Stomach (tissue), 9 donors: ENCODE measurements around the gene PYGO2. TPM values are rescaled to one million over a fixed set of nuclear protein-coding genes. Genes with fewer than 3 reads are reported as not detected.

Source experiments
- DNase-seq, 2 donors: peaks; one replicate each; pipeline versions ENCODE4 v3.0.0 to v3.0.0-alpha.2; 2013 to 2019
- H3K27ac ChIP-seq, 5 donors: fragments of 200-600 bp in 4 of 5; sonication (generic) in 4 of 5; one replicate each; pipeline ENCODE4 v1.5.1; 2013 to 2019; ENCODE audit warnings: mild to moderate bottlenecking in 1 of 5, moderate library complexity in 1 of 5
- H3K27me3 ChIP-seq, 3 donors: fragments of 200-600 bp; sonication (generic); one replicate each; pipeline ENCODE4 v1.5.1; 2017 to 2019; ENCODE audit warnings: mixed run types in 1 of 3
- H3K36me3 ChIP-seq, 4 donors: fragments of 200-600 bp; sonication (generic); 1 replicate in 3 of 4; 2 replicates in 1 of 4; pipeline ENCODE4 v1.5.1; 2016 to 2019
- H3K4me1 ChIP-seq, 4 donors: fragments of 200-600 bp; sonication (generic); one replicate each; pipeline ENCODE4 v1.5.1; 2016 to 2019
- H3K4me3 ChIP-seq, 4 donors: fragments of 200-600 bp; sonication (generic) in 3 of 4; one replicate each; pipeline ENCODE4 v1.5.1; 2016 to 2019; ENCODE audit warnings: mild to moderate bottlenecking in 1 of 4
- H3K9me3 ChIP-seq, 4 donors: fragments of 200-600 bp; sonication (generic); one replicate each; pipeline ENCODE4 v1.5.1; 2016 to 2019
- EP300 ChIP-seq: sonication (generic); formaldehyde crosslinking; IDR thresholded peaks from one replicate; pipeline ENCODE4 v1.6.1; 2017; ENCODE audit warnings: antibody characterized with exemption
- POLR2A ChIP-seq, 4 donors: fragments of 450-650 bp; IDR thresholded peaks; one replicate each; pipeline ENCODE4 v1.6.1; 2016; ENCODE audit warnings: antibody characterized with exemption in 4 of 4, control low read depth in 2 of 4, mild to moderate bottlenecking in 1 of 4, moderate library complexity in 1 of 4
- POLR2AphosphoS5 ChIP-seq, 3 donors: sonication (generic); formaldehyde crosslinking; IDR thresholded peaks; one replicate each; pipeline ENCODE4 v1.6.1; 2016; ENCODE audit warnings: antibody characterized with exemption in 3 of 3
- WGBS, 5 donors: extraction: QIAGEN DNeasy Blood & Tissue Kit in 3 of 5; methylation state at CpG; one replicate each; pipeline versions ENCODE4 v1.1.5 to v1.1.7; 2013 to 2018; 5-methylcytosine and 5-hydroxymethylcytosine counted together
- intact Hi-C: fragments of 100-400 bp; cut with DNase I; formaldehyde crosslinking; loops from one replicate; pipeline ENCODE4 v1.15.1; 2023; ENCODE audit warnings: low total_unique reads
- polyA plus RNA-seq, 3 donors: library from polyadenylated mRNA; stranded (reverse); fragments of 200-250 nt; gene quantifications; one replicate each; pipeline ENCODE4 v1.2.3, GENCODE V29; 2013
- total RNA-seq, 5 donors: library from RNA; depleted of rRNA; stranded (reverse); fragments of >200 nt; gene quantifications; one replicate each; pipeline versions ENCODE4 v1.1.0 to v1.2.3, GENCODE V29; 2014 to 2016
- TF ChIP-seq, protein P1 (sequence below), 7 experiments: fragments of 450-650 bp in 4 of 7; fragments of 200-600 bp in 3 of 7; sonication (generic) in 3 of 7; IDR thresholded peaks; one replicate each; pipeline ENCODE4 v1.5.1; 2016 to 2019; ENCODE audit warnings: antibody characterized with exemption in 7 of 7, control low read depth in 2 of 7, mild to moderate bottlenecking in 1 of 7
- donor health status: healthy with polysubstance abuse.
- donor health status: Bipolar disorder and iron deficiency.
- donor health status: healthy.

Gene PYGO2
- total and polyA plus RNA-seq, 8 donors, result 8.1 to 75.3 (median 19.7) TPM

DNA sequence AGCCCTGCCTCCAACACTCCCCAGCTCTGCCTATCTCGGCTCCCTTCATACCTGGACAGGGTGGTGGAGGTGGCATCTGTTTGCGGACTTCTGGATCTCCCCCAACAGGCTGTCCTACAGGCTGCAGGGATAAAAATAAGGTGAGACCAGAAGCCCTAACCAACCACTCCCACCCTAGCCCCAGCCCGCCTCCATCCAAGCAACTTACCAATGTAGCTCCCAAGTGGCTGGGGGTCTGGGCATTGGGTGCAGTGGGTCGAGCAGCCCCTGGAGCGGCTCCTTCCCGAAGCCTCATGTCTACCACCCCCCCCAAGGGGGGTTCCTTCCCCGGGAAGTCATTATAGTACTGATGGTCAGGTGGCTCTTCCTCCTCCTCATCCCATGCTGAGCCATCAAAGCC is 4.5 kb upstream of the PYGO2 start:
- H3K4me3 ChIP-seq, result no peak overlapping the region
- peak overlapping the region in 1 of 5 donors; percentile 100 for H3K27ac ChIP-seq
- no peak for TF ChIP-seq POLR2AphosphoS5 (IDR thresholded peaks at IDR 0.05)
- no peak for TF ChIP-seq EP300
- no peak for TF ChIP-seq POLR2A (IDR thresholded peaks at IDR 0.05)
- TF ChIP-seq, protein P1, sequence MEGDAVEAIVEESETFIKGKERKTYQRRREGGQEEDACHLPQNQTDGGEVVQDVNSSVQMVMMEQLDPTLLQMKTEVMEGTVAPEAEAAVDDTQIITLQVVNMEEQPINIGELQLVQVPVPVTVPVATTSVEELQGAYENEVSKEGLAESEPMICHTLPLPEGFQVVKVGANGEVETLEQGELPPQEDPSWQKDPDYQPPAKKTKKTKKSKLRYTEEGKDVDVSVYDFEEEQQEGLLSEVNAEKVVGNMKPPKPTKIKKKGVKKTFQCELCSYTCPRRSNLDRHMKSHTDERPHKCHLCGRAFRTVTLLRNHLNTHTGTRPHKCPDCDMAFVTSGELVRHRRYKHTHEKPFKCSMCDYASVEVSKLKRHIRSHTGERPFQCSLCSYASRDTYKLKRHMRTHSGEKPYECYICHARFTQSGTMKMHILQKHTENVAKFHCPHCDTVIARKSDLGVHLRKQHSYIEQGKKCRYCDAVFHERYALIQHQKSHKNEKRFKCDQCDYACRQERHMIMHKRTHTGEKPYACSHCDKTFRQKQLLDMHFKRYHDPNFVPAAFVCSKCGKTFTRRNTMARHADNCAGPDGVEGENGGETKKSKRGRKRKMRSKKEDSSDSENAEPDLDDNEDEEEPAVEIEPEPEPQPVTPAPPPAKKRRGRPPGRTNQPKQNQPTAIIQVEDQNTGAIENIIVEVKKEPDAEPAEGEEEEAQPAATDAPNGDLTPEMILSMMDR (IDR thresholded peaks at IDR 0.05), result no peak
- no peaks in the 10 kb centered on the region for H3K9me3 ChIP-seq
- no peak for DNase-seq
- intact Hi-C loops, result loop anchor here (10.0 kb wide), 1 partner anchor 49 kb away; no protein-coding TSS in a partner anchor
- no peaks in the 10 kb centered on the region for H3K27me3 ChIP-seq
- 79 to 94% (median 90%) methylated on average over 6 to 7 of the region's 7 CpGs for WGBS, 5 donors
- peaks cover 37 to 74% (median 67%) of the 10 kb centered on the region in 4 donors for H3K36me3 ChIP-seq
- H3K4me1 ChIP-seq, result peaks cover 32 to 78% (median 74%) of the 10 kb centered on the region in 4 donors

DNA sequence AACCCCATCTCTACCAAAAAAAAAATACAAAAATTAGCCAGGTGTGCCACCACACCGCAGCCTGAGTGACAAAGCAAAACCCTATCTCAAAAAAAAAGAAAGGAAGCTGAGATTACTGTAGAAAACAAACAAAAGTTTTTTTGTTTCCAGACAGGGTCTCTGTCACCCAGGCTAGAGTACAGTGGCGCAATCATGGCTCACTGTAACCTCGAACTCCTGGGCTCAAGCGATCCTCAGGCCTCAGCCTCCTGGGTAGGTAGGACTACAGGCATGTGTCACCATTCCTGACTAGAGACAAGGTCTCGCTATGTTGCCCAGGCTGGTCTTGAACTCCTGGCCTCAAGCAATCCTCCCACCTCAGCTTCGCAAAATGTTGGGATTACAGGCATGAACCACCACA is 2.8 kb upstream of the PYGO2 start:
- TF ChIP-seq, protein P1 (IDR thresholded peaks at IDR 0.05), result no peak
- no peak for TF ChIP-seq POLR2AphosphoS5 (IDR thresholded peaks at IDR 0.05)
- TF ChIP-seq EP300, result no peak
- no peak for TF ChIP-seq POLR2A (IDR thresholded peaks at IDR 0.05)
- Histone ChIP-seq H3K4me1 (peaks cover 23 to 78% (median 74%) of the 10 kb centered on the region in 4 donors), H3K36me3 (peaks cover 39 to 72% (median 69%) of the 10 kb centered on the region in 4 donors), H3K27me3 (no peaks in the 10 kb centered on the region), H3K9me3 (no peaks in the 10 kb centered on the region), H3K4me3 (no peak overlapping the region), H3K27ac (peak overlapping the region in 2 of 5 donors; percentile 10 to 99)
- intact Hi-C loops, result loop anchor here (10.0 kb wide), 1 partner anchor 50 kb away; no protein-coding TSS in a partner anchor
- DNase-seq, result no peak
- 66 to 87% (median 76%) methylated on average over 6 of the region's 6 CpGs for WGBS, 5 donors

DNA sequence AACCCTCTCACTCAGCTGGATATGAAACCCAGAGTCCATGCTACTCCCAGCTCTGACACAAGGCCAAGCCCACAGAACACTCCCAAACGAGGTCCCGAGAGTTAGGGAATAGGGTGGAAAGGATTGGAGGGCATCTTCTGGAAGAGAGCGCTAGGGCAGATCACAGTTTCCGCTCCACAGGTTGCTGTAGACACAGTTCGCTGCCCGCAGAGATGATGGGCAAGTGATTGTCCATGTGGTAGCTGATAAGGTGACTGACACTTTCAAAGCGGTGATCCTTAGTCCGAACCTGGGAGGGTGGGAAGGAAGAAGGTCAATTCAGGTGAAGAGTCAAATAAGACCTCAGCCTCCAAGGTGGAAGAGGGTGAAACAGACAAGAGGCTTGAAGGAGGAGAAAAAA is 2.1 kb upstream of the PYGO2 start:
- no peaks in the 10 kb centered on the region for H3K9me3 ChIP-seq
- H3K4me3 ChIP-seq, result no peak overlapping the region
- peak overlapping the region in 3 of 5 donors; percentile 10 to 99 (median 98) for H3K27ac ChIP-seq
- intact Hi-C loops, result loop anchor here (10.0 kb wide), 1 partner anchor 51 kb away; no protein-coding TSS in a partner anchor
- no peak for TF ChIP-seq POLR2AphosphoS5 (IDR thresholded peaks at IDR 0.05)
- TF ChIP-seq EP300, result no peak
- TF ChIP-seq, protein P1 (IDR thresholded peaks at IDR 0.05), result no peak
- TF ChIP-seq POLR2A (IDR thresholded peaks at IDR 0.05), result no peak
- peaks cover 20 to 78% (median 70%) of the 10 kb centered on the region in 4 donors for H3K4me1 ChIP-seq
- peak in 1 of 2 donors; percentile 3 for DNase-seq
- WGBS, 5 donors, result 68 to 79% (median 74%) methylated on average over 8 of the region's 8 CpGs
- no peaks in the 10 kb centered on the region for H3K27me3 ChIP-seq
- peaks cover 46 to 72% (median 71%) of the 10 kb centered on the region in 4 donors for H3K36me3 ChIP-seq

DNA sequence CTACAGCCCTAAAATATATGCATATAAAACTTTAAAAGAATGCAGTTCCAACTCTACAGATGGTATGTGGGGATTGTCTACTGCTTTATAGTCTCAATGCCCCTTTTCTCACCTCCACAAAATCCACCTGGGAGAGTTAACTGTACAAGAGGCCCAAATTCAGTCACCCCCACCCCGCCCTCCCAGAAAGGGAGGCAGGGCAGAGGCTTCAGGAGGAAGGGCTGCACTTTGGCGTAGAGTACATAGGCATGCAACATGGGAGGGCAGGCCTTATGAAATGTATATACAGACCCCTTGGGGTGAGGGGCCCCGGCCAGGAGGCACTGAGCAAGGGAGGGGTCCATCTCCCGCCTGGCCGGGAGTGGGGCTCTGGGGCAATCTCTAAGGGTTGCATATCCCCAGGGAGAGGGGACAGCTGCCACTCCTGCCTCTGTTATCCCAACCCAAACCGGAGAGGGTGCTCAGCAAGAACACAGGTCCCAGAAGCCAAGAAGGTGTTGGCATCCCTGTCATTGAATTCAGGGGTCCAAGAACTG is 1.3 kb upstream of the PYGO2 start:
- intact Hi-C loops, result loop anchor here (10.0 kb wide), 1 partner anchor 52 kb away; no protein-coding TSS in a partner anchor
- DNase-seq, result peak in 1 of 2 donors; percentile 5
- no peaks in the 10 kb centered on the region for H3K9me3 ChIP-seq
- H3K27ac ChIP-seq, result peak overlapping the region in 4 of 5 donors; percentile 98 to 99 (median 98)
- H3K4me3 ChIP-seq, result peak overlapping the region; percentile 84 to 95 (median 89)
- TF ChIP-seq POLR2A (IDR thresholded peaks at IDR 0.05) (no peak), EP300 (no peak), POLR2AphosphoS5 (IDR thresholded peaks at IDR 0.05) (no peak)
- TF ChIP-seq, protein P1 (IDR thresholded peaks at IDR 0.05), result no peak
- no peaks in the 10 kb centered on the region for H3K27me3 ChIP-seq
- peaks cover 20 to 79% (median 69%) of the 10 kb centered on the region in 4 donors for H3K4me1 ChIP-seq
- 42 to 69% (median 60%) methylated on average over 6 of the region's 6 CpGs for WGBS, 5 donors
- H3K36me3 ChIP-seq, result peaks cover 47 to 72% (median 71%) of the 10 kb centered on the region in 4 donors
